Heart right ventricle (tissue), 16 donors: Measurements from ENCODE around the gene KIF6. TPM values are rescaled to one million over a fixed set of nuclear protein-coding genes. Genes with fewer than 3 reads are reported as not detected.

Experiments used
- ATAC-seq, 8 donors: fragments of 200-7000 bp; cut with Tn5 transposase; one replicate each; pipeline ENCODE4 v1.9.1; 2020; ENCODE audit warnings: mild to moderate bottlenecking in 8 of 8, moderate library complexity in 8 of 8, moderate number of reproducible peaks in 1 of 8
- DNase-seq, 2 donors: peaks; one replicate each; pipeline ENCODE4 v3.0.0-alpha.2; 2020
- H3K27ac ChIP-seq, 10 donors: fragments of 200-600 bp; sonication (generic) in 2 of 10; one replicate each; pipeline versions ENCODE4 v1.5.0 to v1.8.0; 2020 to 2022; ENCODE audit warnings: mild to moderate bottlenecking in 3 of 10
- H3K27me3 ChIP-seq, 7 donors: fragments of 200-600 bp; one replicate each; pipeline ENCODE4 v1.8.0; 2021 to 2022; ENCODE audit warnings: mild to moderate bottlenecking in 2 of 7
- H3K36me3 ChIP-seq, 9 donors: fragments of 200-600 bp; sonication (generic) in 1 of 9; one replicate each; pipeline versions ENCODE4 v1.5.0 to v1.8.0; 2020 to 2022; ENCODE audit warnings: mild to moderate bottlenecking in 2 of 9
- H3K4me1 ChIP-seq, 9 donors: fragments of 200-600 bp; sonication (generic) in 1 of 9; one replicate each; pipeline versions ENCODE4 v1.5.0 to v1.8.0; 2020 to 2022; ENCODE audit warnings: mild to moderate bottlenecking in 4 of 9
- H3K4me3 ChIP-seq, 10 donors: fragments of 200-600 bp; sonication (generic) in 2 of 10; one replicate each; pipeline versions ENCODE4 v1.5.0 to v1.8.0; 2020 to 2022; ENCODE audit warnings: mild to moderate bottlenecking in 7 of 10, moderate library complexity in 2 of 10
- H3K9me3 ChIP-seq, 11 donors: fragments of 200-600 bp in 10 of 11; sonication (generic) in 2 of 11; one replicate each; pipeline versions ENCODE4 v1.5.0 to v1.8.0; 2013 to 2022; ENCODE audit warnings: mild to moderate bottlenecking in 2 of 11, control low read depth in 1 of 11, moderate library complexity in 1 of 11
- WGBS, 2 donors: extraction: QIAGEN DNeasy Blood & Tissue Kit; methylation state at CpG; one replicate each; pipeline ENCODE4 v1.1.7; 2013; ENCODE audit warnings: inconsistent platforms in 1 of 2; 5-methylcytosine and 5-hydroxymethylcytosine counted together
- intact Hi-C, 10 donors: fragments of 100-400 bp; cut with DNase I; formaldehyde crosslinking; loops; one replicate each; pipeline versions ENCODE4 v1.11.1 to v1.14.2; 2022
- polyA plus RNA-seq, 2 donors: library from polyadenylated mRNA; stranded (reverse); fragments of 200-250 nt; gene quantifications; one replicate each; pipeline ENCODE4 v1.2.3, GENCODE V29; 2013
- total RNA-seq, 10 donors: library from RNA; stranded (reverse); fragmentation: NEBNext Ultra II Directional in 3 of 10; extraction: Animal tissue kit (Norgen Biotek cat#: 25700) in 3 of 10; gene quantifications; one replicate each; pipeline versions ENCODE4 v1.2.1 to v1.2.4, GENCODE V29; 2021 to 2023
- TF ChIP-seq, protein P1 (sequence below), 9 donors: fragments of 200-600 bp; sonication (generic) in 2 of 9; IDR thresholded peaks; one replicate each; pipeline versions ENCODE4 v1.5.0 to v1.8.0; 2021 to 2022; ENCODE audit warnings: antibody characterized with exemption in 9 of 9, mild to moderate bottlenecking in 5 of 9, moderate library complexity in 1 of 9
- donor health status: Arrhythmogenic right ventricular cardiomyopathy.
- donor health status: ischemic (EF 13 %, LVEDD 7.1; RV severe dilation, severe dysfunction).
- donor health status: healthy with polysubstance abuse.
- donor health status: DM: no; HTN: yes; CAD: no.
- donor health status: DM: no; HTN: no; CAD: no.
- donor health status: ischemic (EF 25% LVEDD 6.9; RV normal size, moderate dysfunction).
- donor health status: ischemic (EF 25% LVEDD 5.7; RV mildly dilated, moderate dysfunction).
- donor health status: healthy.
- donor health status: DM: yes; HTN: yes; CAD: no.
- donor health status: Ischemic cardiomyopathy.
- donor health status: ischemic (EF 35%, LVEDD 5.7; RV mildly dilated, moderate dysfunction).
- donor health status: nonischemic (EF 11% LVEDD 7.7; RV severe dilation, severe dysfunction).
- donor health status: DM: yes; HTN: yes; CAD: no.
- donor health status: PGD.
- donor health status: ischemic (EF 29% LVEDD 5.4; RV normal size, mild dysfunction).
- donor health status: nonischemic (EF 23%, LVEDD 6.1; RV moderate dilation, normal function).

Gene KIF6
- total and polyA plus RNA-seq, 12 donors: 0.01 to 1.6 (median 0.45) TPM; not detected in 2

DNA sequence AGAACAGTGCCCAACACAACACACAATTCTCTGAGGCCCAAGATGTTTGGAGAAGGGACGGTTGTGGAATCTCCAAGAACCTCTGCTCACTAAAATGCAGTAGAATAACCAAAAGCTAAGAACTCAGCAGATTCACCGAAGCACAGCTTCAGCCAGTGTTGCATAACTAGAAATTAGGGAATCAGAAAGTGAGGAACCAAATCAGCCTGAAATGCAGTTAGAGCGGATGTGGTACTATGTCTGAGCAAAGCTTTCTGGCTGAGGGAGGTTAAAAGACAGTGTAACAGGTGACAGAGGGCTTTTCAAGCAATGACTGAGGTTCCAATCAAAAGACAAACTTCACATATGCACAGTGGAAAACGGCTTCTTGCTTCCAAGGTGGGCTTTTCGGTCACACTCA lies 204.8 kb downstream of the KIF6 start:
- Histone ChIP-seq H3K27ac (no peak overlapping the region), H3K9me3 (no peaks in the 10 kb centered on the region), H3K27me3 (no peaks in the 10 kb centered on the region), H3K36me3 (no peaks in the 10 kb centered on the region), H3K4me3 (no peak overlapping the region), H3K4me1 (no peaks in the 10 kb centered on the region)
- WGBS, 2 donors: 71 to 76% methylated on average over 5 of the region's 5 CpGs
- ATAC-seq: peak in 2 of 8 donors; percentile 37 to 41
- no peak for DNase-seq
- TF ChIP-seq, protein P1, sequence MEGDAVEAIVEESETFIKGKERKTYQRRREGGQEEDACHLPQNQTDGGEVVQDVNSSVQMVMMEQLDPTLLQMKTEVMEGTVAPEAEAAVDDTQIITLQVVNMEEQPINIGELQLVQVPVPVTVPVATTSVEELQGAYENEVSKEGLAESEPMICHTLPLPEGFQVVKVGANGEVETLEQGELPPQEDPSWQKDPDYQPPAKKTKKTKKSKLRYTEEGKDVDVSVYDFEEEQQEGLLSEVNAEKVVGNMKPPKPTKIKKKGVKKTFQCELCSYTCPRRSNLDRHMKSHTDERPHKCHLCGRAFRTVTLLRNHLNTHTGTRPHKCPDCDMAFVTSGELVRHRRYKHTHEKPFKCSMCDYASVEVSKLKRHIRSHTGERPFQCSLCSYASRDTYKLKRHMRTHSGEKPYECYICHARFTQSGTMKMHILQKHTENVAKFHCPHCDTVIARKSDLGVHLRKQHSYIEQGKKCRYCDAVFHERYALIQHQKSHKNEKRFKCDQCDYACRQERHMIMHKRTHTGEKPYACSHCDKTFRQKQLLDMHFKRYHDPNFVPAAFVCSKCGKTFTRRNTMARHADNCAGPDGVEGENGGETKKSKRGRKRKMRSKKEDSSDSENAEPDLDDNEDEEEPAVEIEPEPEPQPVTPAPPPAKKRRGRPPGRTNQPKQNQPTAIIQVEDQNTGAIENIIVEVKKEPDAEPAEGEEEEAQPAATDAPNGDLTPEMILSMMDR (IDR thresholded peaks at IDR 0.05): no peak
- intact Hi-C loops: no loop called here

DNA sequence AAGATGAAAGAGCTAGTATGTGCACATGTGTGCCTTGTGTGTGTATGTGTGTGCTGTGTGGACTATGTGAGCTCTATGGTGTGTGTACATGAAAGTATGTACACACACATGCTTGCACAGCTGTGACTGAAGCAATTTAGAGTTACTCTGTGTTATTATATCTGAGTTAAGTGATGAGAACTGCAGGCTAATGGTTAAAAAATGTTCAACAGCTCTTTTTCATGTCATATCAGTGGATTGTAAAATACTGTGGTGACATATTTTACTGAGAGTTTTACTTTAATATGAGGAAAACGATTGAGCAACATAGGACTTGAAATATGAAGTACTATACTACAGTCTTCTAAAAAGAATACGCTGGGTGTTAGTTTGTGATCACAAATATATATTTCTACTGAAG lies 207.0 kb downstream of the KIF6 start:
- no peak overlapping the region for H3K4me3 ChIP-seq
- TF ChIP-seq, protein P1 (IDR thresholded peaks at IDR 0.05): no peak
- WGBS, 2 donors: 70 to 73% methylated on average over 2 of the region's 2 CpGs
- no peaks in the 10 kb centered on the region for H3K9me3 ChIP-seq
- ATAC-seq (no peak), DNase-seq (no peak)
- H3K27me3 ChIP-seq: no peaks in the 10 kb centered on the region
- H3K36me3 ChIP-seq: no peaks in the 10 kb centered on the region
- no peaks in the 10 kb centered on the region for H3K4me1 ChIP-seq
- no peak overlapping the region for H3K27ac ChIP-seq
- intact Hi-C loops: no loop called here

DNA sequence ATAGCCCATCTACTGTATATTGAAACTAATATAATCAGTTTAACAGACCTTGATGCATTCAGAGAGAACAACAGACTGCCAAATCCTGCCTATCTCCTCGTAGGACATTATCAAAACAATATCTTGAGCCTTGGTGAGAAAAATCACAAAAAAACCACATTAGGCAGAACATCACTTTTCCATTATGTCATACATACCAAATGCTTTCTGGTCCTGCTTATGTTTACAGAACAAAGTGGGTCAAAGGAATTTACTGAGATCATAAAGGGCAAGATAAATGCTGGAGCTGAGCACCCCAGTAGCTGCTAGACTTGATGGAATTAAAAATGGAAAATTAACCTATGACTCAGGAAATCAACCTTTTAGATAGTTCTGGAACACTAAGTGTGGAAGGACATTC lies 207.5 kb downstream of the KIF6 start:
- H3K4me1 ChIP-seq: no peaks in the 10 kb centered on the region
- no peaks in the 10 kb centered on the region for H3K27me3 ChIP-seq
- H3K36me3 ChIP-seq: no peaks in the 10 kb centered on the region
- ATAC-seq (no peak), DNase-seq (no peak)
- H3K9me3 ChIP-seq: no peaks in the 10 kb centered on the region
- no peak overlapping the region for H3K4me3 ChIP-seq
- H3K27ac ChIP-seq: no peak overlapping the region
- intact Hi-C loops: no loop called here
- 28 to 50% methylated on average over 1 of the region's 1 CpG for WGBS, 2 donors
- TF ChIP-seq, protein P1 (IDR thresholded peaks at IDR 0.05): no peak

DNA sequence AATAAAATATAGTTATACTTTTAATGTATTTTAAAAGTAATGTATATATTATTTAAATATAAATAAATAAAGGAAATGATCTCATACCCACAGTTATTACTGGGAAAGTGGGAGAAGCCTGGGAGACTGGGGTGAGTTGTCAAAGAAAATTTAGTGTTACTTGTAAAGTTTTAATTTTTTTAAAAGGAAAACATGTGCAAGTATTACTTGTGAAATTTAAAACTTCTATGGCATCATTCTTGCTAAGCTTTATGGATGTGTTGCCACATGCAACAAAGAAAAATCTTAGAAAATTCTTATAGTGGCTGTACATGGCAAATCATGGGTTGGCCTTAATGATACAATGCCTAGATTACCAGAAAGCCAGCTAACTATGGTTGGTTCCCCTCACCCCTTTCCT lies 208.7 kb downstream of the KIF6 start:
- no peak for ATAC-seq
- TF ChIP-seq, protein P1 (IDR thresholded peaks at IDR 0.05): no peak

More for the DNA sequence above, 208.7 kb downstream of the KIF6 start:
- Histone ChIP-seq H3K27ac (no peak overlapping the region), H3K9me3 (peaks cover 0 to 1% (median 0%) of the 10 kb centered on the region in 11 donors), H3K36me3 (no peaks in the 10 kb centered on the region), H3K4me3 (no peak overlapping the region), H3K4me1 (no peaks in the 10 kb centered on the region), H3K27me3 (no peaks in the 10 kb centered on the region)
- DNase-seq: no peak
- intact Hi-C loops: no loop called here
